ENCODE measurements around the gene FKBP2.

The FKBP2 gene

GRCh38 chr11:64249038-64249437 is 8.1 kb downstream of the FKBP2 start:
- no peak for DNase-seq (ENCODE audit: low read depth in 2 of 2)

GRCh38 chr11:64249563-64250414 is 8.9 kb downstream of the FKBP2 start:
- no peak for DNase-seq (ENCODE audit: low read depth in 2 of 2)

- no peak for DNase-seq (ENCODE audit: low read depth in 2 of 2)
Measured at GRCh38 chr11:64250415-64251015, 9.6 kb downstream of the FKBP2 start.

- DNase-seq (ENCODE audit: low read depth in 2 of 2), result no peak
Measured at GRCh38 chr11:64251016-64251752, 10.3 kb downstream of the FKBP2 start, which contains the start of gene PLCB3. TSS of gene PLCB3 (plus strand) at chr11:64251530. CDS start at chr11:64251650, 120 bp downstream.

- no peak for DNase-seq (ENCODE audit: low read depth in 2 of 2)
Measured at GRCh38 chr11:64251753-64252002, 10.8 kb downstream of the FKBP2 start.

GRCh38 chr11:64252003-64252872 is 11.3 kb downstream of the FKBP2 start:
- no peak for DNase-seq (ENCODE audit: low read depth in 2 of 2)

- DNase-seq (ENCODE audit: low read depth in 2 of 2), result no peak
Measured at GRCh38 chr11:64253043-64253442, 12.1 kb downstream of the FKBP2 start.

GRCh38 chr11:64253481-64253880 is 12.6 kb downstream of the FKBP2 start:
- no peak for DNase-seq (ENCODE audit: low read depth in 2 of 2)

- no peak for DNase-seq (ENCODE audit: low read depth in 2 of 2)
Measured at GRCh38 chr11:64254326-64254725, 13.4 kb downstream of the FKBP2 start.

GRCh38 chr11:64255135-64256128 is 14.5 kb downstream of the FKBP2 start:
- no peak for DNase-seq (ENCODE audit: low read depth in 2 of 2)

- DNase-seq (ENCODE audit: low read depth in 2 of 2), result no peak
Measured at GRCh38 chr11:64256300-64256699, 15.4 kb downstream of the FKBP2 start.

GRCh38 chr11:64258356-64258755 is 17.5 kb downstream of the FKBP2 start:
- no peak for DNase-seq (ENCODE audit: low read depth in 2 of 2)

GRCh38 chr11:64258946-64259532 is 18.1 kb downstream of the FKBP2 start:
- no peak for DNase-seq (ENCODE audit: low read depth in 2 of 2)

GRCh38 chr11:64259533-64260067 is 18.7 kb downstream of the FKBP2 start:
- DNase-seq (ENCODE audit: low read depth in 2 of 2), result no peak

GRCh38 chr11:64260147-64260708 is 19.3 kb downstream of the FKBP2 start:
- DNase-seq (ENCODE audit: low read depth in 2 of 2), result no peak

- no peak for DNase-seq (ENCODE audit: low read depth in 2 of 2)
Measured at GRCh38 chr11:64261556-64262080, 20.7 kb downstream of the FKBP2 start.

GRCh38 chr11:64262271-64263002 is 21.5 kb downstream of the FKBP2 start:
- DNase-seq (ENCODE audit: low read depth in 2 of 2), result no peak

Data from fibroblast of skin of left biceps (primary cell).